Activated gamma-delta T cell (primary cell): ENCODE results near the gene PLA2G7.
"Not testable (repeated sequence)": the region's sequence is repeated elsewhere in the genome, so short reads cannot be mapped to it uniquely, and the experiment has no call there.

ENCODE experiments used
- DNase-seq: peaks from one replicate; lab custom pipeline; 2025; lab: John Stamatoyannopoulos, UW
- total RNA-seq, 2 donors: gene quantifications; one replicate each; lab custom pipeline; 2026; lab: John Stamatoyannopoulos, UW

PLA2G7 gene
- 0 to 0.17 reads per million in 2 donors for total RNA-seq

- no peak for DNase-seq
Observed at GRCh38 chr6:46734867-46735719, at the start of gene PLA2G7. TSS of gene PLA2G7 (minus strand) at chr6:46735375. CDS start at chr6:46722891, 12,484 bp downstream.

- DNase-seq: no peak
Observed at GRCh38 chr6:46784535-46784934, 49.4 kb upstream of the PLA2G7 start.

GRCh38 chr6:46781478-46782378, 46.6 kb upstream of the PLA2G7 start:
- DNase-seq: no peak

- DNase-seq: no peak
Observed at GRCh38 chr6:46777476-46778346, 42.5 kb upstream of the PLA2G7 start.

GRCh38 chr6:46776070-46776712, 41.0 kb upstream of the PLA2G7 start:
- DNase-seq: no peak

- DNase-seq: not testable (repeated sequence)
Observed at GRCh38 chr6:46774736-46775135, 39.6 kb upstream of the PLA2G7 start.

DNA sequence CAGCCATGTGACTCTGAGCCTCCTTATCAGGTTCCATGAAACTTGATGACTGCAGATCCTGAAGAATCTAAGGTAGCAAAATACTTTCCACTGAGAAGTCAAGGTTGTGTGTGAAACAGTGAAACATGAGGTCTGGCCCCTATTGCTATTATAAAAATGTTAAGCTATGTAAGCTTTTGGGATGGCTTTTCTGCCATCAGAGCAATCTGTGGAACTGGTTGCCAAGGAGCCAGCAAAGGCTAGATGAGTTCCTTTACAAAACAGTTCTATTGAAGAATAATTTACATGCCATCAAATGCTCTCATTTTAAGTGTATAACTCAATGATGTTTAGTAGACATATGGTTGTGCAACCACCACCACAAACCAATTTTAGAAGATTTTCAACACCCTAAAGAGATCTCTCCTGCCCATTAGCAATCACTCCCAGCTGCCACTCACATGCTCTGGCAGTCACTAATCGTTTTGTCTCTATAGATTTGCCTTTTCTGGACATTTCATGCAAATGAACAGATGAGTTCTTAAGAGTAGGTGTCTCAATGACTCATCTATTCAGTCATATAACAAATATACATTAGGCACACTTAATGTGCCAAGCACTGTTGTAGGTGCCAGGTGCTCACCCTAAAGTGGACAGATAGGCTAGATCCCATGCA, 38.2 kb upstream of the PLA2G7 start:
- DNase-seq: no peak

- DNase-seq: no peak
Observed at GRCh38 chr6:46772762-46773161, 37.6 kb upstream of the PLA2G7 start.

GRCh38 chr6:46772016-46772415, 36.8 kb upstream of the PLA2G7 start:
- no peak for DNase-seq

DNA sequence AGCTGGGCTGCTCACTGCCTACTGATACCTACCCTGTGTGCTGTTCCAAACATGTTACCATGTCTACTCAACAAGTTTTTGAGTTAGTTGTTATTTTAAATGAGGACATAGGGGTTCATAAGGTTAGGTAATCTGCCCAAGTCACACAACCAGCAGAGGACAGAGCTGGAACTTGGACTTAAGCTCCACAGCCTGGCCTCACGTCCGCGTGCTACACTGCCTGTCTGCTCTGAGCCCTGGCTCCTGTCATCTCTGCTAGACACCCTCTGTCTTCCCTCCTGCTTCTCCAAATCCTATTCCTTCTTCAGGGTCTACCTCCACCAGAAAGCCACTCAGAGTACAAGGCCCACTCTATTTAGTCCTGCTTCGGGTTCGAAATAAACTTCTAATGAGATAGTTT, 29.8 kb upstream of the PLA2G7 start:
- DNase-seq: no peak

DNA sequence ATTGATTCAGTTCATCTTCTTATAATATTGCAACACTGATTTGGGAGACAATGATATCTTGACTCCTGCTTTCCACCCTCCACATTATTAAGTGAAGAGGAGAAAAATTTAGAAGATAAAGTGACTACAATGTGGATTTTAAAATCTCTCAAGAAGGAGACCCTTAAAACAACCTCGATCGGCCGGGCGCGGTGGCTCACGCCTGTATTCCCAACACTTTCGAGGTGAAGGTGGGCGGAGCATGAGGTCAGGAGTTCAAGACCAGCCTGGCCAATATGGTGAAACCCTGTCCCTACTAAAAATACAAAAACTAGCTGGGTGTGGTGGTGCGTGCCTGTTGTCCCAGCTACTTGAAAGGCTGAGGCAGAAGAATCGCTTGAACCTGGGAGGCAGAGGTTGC, 29.1 kb upstream of the PLA2G7 start:
- not testable (repeated sequence) for DNase-seq

- no peak for DNase-seq
Observed at GRCh38 chr6:46763466-46763865, 28.3 kb upstream of the PLA2G7 start.

- DNase-seq: no peak
Observed at GRCh38 chr6:46760925-46761324, 25.8 kb upstream of the PLA2G7 start.

DNA sequence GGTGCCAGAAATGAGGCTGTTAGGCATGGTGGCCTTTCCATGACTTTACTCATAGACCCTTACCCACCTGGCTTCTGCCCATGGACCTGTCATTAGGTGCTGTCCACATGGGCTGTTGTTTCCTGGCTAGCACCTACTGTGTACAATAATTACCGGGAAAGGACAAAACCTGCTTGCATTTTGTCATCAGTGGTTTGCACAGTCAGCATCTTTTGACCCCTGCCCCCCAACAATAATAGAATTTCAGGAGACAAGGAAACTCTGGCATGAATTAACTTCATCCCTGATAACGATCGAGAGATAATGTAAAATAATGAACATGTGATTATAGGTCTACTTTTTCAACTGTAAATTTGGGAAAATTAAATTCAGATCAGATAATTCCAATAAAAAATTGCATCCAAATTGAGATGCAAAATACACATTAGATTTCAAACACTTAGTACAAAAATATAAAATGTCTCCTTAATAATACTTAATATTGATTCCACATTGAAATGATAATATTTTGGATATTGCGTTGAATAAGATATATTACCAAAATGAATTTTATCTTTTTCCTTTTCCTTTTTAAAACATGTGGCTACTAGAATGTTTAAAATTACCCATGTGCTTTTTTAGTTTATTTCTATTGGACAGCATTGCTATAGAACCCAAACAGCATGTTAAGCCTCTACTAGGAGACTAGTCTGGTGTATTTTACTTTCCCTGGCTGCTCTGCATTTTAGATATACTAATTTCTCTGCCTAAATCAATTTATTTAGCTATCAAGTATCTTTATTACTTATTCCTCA, 24.0 kb upstream of the PLA2G7 start:
- DNase-seq: no peak

DNA sequence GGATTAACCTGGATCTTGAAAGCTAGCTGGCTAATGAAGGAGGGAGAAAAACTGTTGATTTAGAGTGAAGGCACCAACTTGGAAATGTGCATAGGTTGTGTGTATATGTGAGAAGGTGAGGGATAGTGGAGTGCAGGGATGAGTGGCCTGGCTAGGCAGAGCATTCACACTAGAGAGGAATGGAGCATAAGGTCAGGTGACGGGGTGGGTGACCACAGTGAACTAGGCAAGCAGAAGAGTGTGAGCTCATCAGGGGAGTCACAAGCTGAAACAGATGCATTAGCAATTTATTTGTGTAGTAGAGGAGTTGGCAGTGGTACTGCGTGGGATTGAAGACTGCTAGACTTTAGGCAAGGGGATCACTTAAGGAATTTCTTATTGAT, 22.0 kb upstream of the PLA2G7 start:
- DNase-seq: no peak

- DNase-seq: no peak
Observed at GRCh38 chr6:46756469-46757213, 21.5 kb upstream of the PLA2G7 start.

DNA sequence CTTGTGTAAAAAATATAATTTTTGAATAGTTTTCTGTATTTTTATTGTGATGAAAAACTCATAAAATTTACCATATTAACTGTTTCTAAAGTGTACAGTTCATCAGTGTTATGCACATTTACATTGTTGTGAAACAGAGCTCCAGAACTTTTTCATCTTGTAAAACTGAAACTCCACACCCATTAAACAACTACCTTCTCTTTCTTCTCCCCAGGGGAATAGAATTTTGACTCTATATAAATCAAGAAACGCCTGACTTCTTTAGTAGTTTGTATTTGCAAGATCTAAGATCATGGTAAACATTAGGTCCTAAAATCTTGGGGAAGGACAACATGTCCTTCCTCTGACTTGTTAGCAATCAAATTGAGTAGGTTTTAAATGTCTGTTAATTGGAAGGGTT, 20.7 kb upstream of the PLA2G7 start:
- DNase-seq: no peak

GRCh38 chr6:46751658-46752057, 16.5 kb upstream of the PLA2G7 start:
- DNase-seq: no peak

DNA sequence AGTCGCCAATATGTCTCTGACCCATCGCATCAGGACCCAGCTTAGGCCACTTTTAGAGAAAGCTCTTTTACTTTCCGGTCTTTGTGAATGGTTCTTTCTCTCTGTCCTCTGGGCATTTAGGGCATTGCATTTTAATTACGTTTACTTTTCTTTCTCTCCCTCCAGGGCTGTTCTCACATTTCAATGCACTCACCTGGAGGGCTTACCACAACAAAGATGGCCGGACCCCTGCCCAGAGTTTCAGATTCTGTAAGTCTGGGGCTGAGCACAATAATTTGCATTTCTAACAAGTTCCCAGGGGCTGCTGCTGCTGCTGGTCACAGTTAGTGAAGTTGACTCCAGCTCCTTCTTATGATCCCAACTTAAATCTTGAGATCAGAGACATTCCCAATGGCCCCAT, 14.6 kb upstream of the PLA2G7 start:
- DNase-seq: no peak
